CD4-positive, alpha-beta T cell treated with Interleukin-2 at 100 ng/mL for 4 hours (primary cell): Measurements from ENCODE around the gene FIGNL1.
A peak's percentile ranks its signal among the peaks of the same experiment; 100 is the strongest.
"Not testable (repeated sequence)": the region's sequence is repeated elsewhere in the genome, so short reads cannot be mapped to it uniquely, and the experiment has no call there.

Source experiments
- DNase-seq: peaks from one replicate; pipeline ENCODE4 v3.0.0-alpha.2; 2020; ENCODE audit warnings: low spot score

Gene FIGNL1

DNA sequence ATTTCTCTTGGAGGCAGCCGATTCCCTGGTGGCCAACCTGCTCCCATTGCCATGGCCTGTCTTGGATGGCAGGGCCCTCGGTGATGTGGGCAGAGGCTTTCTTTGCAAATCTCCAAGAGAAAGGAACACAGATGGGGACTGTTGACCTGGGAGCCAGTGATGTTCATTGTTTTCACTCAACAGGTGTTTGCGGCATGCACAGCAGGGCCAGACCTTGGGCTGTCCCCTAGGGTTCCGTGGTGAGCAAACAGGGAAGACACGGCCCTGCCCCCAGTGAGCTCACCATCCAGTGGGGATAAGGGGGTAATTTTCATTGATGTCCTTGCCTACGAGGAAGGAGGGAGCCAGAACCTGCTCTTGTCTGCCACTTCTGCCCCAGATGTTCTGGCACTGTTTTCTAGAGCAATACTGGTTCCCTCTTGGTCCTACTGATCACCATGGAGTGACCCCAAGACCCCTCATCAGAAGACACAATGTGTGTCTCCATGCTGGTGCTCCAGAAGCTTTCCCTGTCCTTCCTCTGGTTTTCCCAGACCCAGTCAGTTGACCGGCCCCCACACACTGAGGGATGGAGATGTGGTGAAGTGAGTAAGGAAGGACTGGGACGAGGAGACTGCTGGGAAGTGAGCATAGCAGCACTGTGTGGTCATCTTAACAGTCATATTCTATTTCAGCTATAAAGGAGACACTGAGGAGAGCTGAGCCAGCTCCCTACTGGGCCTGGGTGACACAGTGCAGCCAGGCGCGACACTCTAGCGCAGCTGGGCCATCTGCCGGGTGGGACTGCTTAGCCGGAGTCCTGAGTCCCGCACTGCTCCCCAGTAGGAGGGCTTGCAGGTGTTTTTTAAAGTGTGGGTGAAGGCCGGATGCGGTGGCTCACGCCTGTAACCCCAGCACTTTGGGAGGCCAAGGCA, 20.4 kb upstream of the FIGNL1 start:
- DNase-seq, result no peak

DNA sequence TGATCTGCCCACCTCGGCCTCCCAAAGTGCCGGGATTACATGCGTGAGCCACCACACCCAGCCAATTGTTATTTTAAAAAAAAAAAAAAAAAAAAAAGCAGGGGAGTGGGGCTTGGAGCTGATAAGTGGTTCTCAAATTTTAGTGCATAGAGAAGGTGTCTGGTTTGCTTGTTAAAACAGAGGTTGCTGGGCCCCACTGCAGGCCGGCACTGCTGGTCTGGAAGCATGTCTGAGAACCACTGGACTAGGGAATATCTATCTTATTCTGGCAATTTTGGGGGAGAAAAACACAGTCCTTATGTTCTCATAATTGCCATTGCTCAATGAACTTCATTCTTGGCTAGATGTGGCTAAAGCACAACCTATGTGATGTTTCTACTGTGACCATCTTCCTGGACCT, 19.0 kb upstream of the FIGNL1 start:
- DNase-seq, result no peak

DNA sequence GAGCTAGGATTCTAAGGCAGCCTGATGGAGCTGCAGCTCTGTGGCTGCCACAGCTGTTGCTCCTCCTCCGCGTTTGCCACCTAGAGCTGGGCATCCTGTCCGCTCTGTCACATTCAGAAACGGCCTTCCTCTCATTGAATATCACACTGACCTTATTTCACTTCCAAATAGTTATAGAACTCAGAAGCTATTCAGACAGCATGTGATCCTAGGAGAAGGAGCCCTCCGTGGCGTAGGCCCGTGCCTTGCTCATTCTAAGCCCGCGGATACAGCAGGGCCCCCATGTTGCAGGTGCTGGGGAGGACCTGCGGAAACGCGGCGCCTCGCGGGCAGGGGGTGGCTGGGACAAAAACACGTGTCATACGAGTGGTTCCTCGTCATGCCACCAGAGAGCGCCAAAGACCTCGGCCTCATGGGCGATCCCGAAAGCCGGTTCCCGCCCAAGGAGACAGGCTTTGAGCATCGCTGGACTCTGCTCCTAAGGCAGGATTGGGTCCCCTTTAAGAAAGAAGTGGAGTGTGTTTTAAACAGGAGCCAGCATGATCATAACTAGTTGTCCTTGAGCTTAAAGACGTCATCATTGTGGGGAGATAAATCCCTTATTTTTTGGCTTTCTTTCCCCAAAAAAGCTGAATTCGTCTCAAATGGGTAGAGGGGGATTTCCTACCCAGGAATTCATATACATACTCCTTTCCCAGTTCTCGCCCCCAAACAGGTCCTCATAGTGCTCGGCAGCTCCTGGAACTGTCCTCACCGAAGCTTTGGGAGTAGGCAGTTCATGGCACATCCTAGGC, 17.9 kb upstream of the FIGNL1 start:
- peak; percentile 76 for DNase-seq

DNA sequence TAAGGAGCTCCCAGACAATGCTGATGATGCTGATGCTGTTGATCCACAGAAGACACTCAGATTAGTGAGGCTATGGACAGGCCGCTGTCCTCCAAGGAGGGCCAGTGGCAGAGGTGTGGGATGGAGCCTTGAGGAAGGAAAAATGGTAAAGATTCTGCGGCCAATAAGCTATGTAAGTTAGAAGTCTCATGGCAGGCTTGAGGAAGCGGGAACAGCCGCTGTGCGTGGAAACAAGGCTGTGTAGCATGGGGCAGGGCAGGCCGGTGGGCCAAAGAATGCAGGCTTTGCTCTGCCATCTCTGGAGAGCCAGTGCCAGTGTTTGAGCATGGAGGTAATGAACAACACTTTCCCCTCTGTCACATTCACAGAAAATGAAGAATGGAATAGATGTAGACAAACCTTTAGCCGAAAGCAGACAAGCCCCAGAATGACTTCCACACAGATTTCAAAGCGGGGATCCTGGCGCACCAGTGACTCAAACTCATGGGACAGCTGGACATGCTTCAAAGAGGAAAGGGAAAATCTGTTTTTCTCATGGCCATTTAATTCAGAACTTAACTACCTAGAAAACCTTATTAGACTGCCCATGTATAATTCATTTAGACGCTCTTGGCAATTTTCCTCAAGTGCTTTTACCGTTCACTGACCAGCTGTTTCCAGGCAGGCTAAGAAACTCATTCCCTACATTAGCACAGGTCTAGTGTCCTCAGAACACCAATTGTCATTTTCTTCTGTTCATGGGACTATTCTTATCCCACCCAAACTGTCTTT, 16.9 kb upstream of the FIGNL1 start:
- DNase-seq, result no peak

DNA sequence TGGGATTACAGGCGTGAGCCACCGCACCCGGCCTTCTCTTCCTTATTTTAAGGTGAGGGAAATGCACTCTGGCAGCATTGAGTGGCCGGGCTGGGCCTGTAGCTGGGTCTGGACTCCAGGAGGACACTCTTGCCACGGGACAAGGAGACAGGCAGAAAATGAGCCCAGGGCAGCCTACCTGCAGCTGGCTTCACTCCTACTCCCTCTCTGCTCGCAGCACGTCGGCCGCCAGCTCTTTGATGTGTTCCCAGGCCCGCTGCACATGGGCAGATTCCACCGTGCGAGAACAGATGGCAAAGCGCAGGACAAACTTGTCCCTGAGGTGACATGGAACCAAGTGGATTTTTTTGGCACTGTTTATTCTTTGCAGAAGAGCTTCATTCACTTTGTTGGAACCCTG, 12.9 kb upstream of the FIGNL1 start:
- DNase-seq, result no peak

DNA sequence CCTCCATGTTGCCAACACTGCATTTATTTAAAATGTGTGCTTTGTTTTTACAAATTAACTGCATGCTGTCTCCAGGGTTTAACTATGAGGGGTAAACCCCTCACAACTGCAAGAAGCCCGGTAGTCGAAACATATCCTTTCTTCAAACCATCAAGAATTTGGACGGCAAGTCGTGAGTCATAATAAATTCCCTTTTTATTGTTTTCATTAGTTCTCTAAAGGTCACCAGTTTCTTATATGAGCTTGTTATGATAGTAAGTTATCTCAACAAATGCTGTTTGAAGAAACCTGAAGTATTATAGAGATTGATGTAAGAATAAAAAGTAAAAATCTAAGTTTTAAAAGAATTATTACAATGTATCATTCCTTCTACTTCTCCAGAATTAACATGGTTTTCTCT, 12.2 kb upstream of the FIGNL1 start:
- DNase-seq, result no peak

DNA sequence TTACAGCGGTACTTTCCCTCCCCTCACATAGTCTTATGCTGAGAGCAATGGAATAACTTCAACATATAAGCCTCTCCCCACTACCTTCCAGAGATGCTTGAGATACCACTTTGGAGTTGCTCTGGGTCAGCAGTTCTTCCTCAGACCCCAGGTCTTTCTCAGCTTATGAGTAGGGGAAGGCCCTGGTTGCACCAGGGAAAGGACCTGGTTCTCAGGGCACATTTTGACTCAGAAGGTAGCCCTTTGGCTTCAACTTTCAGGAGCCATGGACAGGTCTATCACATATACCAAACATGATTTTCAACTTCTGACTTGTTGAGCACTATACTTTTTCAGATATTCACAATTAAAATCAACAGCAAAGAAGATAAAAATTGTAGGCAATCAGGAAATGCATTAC, 11.5 kb upstream of the FIGNL1 start:
- DNase-seq, result no peak

DNA sequence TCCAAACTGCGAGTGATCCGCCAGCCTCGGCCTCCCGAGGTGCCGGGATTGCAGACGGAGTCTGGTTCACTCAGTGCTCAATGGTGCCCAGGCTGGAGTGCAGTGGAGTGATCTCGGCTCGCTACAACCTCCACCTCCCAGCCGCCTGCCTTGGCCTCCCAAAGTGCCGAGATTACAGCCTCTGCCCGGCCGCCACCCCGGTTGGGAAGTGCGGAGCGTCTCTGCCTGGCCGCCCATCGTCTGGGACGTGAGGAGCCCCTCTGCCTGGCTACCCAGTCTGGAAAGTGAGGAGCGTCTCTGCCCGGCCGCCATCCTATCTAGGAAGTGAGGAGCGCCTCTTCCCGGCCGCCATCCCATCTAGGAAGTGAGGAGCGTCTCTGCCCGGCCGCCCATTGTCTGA, 9.0 kb upstream of the FIGNL1 start:
- not testable (repeated sequence) for DNase-seq

DNA sequence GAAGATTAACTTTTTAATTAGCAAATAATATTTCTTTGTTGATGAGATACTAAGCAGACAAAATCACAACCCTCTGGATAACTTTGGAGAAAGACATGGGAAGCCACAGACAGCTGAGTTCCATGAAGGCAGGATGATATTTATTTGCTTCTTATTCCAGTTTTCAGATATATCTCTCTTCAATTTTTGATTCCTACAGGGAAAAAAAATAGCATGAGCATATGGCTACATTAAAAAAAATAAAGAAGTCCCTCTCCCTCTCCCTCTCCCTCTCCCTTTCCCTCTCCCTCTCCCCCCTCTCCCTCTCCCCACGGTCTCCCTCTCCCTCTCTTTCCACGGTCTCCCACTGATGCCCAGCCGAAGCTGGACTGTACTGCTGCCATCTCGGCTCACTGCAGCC, 8.5 kb upstream of the FIGNL1 start:
- not testable (repeated sequence) for DNase-seq

DNA sequence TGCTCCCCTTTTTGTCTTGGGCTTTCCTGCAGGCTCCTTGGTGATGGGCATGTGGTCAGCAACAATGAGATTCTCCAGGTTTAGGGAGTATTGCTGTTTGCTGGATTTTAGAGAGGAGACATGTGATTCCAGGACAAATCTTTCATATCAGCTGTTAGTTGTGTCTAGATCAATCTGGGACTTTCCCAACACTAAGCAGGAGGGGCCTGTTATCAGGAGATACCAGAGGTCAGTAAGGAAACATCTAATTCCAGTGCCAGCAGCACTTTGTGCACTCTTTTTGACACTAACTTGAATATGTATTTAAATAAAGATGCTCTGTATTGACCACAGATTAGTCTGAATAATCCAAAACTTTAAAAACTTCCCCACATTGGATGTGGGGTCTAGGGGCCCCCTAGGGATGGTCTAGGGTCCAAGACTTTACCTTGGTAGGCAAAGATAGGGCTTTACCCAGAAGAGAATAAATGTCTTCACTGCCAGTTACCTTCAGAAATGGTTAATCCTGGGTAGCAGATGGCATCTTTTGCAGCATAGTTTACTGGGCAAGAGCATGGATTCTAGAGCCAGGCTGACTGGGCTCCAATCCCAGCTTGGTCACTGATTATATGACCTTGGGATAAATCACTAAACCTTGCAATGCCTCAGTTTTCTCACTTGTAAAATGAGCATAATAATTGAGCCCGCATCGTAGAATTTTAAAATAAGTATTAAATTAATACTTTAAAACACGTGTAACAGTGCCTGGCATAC, 6.4 kb upstream of the FIGNL1 start:
- DNase-seq, result no peak

DNA sequence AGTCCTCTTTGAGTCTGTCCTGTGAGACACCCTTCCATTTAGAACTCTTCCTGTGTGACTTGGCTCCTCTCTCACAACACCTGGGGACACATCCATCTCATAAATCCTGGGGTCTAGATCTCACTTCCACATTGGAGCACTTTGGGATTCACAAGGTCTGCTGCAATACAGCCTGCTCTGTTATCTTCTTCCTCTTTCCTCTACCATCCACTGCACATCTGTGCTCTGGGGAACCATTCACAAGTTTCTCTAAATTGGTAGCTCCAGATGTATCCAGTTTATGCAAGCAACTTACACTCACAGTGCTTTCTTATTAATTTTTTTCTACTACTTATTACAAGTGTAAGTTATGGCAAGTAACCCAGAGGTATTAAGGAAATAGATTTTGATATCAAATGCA, 5.5 kb upstream of the FIGNL1 start:
- no peak for DNase-seq

DNA sequence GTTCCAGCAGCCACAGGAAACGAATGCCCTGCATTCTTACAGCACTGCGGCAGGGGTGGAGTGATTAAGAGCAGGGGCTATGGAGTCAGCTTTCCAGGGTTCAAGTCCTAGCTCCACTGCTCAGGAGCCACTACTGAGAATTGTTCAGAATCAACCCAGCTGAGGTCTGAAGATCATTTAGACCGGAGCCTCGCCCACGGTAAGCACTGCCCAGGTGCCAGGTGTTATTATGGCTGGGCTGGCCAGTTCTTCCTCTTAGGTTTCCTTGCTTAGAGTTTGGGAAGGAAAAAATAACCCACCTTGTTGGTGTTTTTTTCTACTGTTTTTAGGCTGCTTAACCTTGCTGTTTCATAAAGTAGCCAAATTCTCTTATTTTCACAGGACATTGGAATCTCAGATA, 4.8 kb upstream of the FIGNL1 start:
- DNase-seq, result no peak

DNA sequence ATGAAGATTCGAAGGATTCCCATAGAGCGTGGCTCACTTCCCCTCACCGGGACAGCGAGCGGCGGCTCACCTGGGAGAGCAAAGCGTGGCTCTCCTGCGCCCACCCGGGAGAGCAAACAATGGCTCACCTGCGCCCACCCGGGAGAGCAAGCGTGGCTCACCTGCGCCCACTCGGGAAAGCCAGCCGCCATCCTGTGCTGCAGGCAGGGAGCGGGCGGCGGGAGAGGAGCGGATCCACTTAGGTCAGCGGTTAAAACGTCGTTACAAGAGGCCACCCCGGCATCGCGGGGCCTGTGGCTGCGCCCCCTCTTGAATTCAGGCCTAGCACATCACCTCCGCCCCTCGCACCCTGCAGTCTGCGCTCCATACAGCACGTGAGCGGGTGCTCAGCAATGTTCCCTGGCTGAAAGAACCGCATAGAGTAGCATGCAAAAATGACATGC, 461 bp upstream of the FIGNL1 start:
- DNase-seq, result no peak

DNA sequence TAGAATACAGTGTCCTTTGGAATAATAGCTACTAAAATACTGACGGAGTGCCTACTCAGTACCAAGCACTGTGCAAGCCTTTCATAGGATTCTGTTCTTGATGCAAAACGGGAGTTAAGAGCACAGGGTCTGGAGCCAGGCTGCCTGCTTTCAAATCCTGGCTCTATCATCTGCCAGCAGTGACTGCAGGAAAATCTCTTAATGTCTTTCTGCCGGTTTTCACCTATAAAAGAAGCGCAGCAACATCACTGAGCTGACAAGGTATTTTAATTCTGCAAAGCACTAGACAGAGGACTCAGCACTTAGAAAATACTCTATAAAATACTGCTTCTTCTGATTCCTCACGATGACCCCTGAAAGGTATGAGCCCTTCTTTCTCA, 659 bp downstream of the FIGNL1 start:
- no peak for DNase-seq

DNA sequence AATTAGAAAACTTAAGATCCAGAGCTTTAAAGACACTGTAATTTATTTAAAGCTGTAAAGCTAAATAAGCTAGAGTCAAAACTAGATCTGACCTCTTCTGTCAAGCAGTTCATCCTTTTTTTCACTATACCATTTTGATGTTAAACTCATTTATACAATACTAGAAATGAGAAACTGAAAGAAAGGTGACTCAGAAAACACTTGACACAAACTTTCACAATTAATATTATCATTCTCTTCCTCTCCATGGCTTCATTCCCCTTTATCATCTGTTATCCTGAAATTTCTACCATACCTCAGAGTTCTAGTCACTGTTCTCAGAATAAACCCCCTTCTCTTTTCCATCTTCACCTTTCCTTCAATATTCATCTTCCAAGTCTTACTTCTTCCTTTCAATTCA, 1.3 kb downstream of the FIGNL1 start:
- DNase-seq, result no peak

DNA sequence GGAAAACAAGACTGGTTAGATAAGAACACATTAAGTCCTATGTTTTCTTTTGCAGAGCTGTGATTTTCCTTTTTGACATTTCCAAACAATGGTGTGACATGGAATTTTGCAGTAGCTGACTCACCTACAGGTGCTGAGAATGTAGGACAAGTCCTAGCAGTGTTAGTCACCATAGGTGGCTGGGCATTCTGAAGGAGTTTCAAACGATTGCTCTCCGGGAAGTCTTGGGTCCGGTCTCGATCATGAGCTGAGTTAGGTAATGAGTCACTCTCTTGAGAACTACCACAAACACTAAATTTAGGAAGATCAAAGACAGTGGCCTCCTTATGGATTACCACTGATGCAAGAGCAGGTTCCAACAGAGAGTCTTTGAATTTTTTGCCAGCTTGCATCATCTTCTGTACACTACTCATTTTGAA, 3.6 kb downstream of the FIGNL1 start:
- no peak for DNase-seq

DNA sequence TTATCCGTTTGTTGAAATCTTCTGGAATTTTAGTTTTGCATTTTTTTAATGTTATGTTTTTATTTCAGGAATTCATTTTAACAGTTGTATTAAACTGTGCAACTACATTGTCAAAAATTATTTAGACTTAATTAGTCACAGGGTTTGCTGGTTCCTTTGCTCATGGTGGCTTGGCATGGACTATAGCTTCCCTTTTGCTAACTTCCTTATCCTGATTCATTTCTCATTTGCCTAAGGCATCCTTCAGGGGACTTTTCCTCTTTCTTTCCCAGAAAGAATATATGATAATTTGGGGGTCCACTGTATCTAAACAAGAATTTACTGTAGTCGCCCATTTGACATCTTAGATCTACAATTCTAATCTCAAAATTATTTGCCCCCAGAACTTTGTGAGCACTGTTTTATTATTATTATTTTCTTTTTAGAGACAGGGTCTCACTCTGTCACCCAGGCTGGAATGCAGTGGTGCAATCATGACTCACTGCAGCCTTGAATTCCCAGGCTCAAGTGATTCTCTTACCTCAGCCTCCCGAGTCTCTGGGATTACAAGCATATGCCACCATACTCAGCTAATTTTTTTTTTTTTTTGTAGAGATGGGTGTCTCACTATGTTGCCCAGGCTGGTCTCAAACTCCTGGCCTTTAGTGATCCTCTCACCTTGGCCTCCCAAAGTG, 13.9 kb downstream of the FIGNL1 start:
- no peak for DNase-seq

DNA sequence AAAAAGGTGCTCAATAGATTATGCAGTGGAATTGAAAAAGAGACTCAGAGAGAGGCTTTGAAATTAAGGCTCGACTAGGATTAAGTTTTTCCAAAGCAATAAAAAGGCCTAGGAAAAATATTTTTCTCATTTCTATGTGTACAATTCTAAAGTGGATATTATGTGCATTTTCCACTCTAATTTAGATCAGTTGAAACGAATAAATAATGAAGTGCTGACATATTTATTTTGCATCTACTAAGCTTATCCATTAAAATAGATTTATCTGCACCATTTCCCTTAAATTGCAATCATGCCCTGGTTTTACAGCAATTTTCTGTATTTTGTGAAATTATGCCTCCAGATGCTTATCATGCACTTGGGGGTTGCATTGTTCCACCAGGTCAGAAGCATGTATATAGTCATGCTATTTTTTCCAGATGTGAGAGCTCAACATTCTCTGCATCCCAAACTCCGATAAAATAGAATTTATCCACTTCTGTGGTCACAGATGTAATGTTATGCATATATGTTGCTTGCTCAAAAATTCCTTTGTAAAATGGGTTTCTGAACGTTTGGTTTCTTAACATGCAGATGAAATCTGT, 18.3 kb downstream of the FIGNL1 start:
- no peak for DNase-seq

DNA sequence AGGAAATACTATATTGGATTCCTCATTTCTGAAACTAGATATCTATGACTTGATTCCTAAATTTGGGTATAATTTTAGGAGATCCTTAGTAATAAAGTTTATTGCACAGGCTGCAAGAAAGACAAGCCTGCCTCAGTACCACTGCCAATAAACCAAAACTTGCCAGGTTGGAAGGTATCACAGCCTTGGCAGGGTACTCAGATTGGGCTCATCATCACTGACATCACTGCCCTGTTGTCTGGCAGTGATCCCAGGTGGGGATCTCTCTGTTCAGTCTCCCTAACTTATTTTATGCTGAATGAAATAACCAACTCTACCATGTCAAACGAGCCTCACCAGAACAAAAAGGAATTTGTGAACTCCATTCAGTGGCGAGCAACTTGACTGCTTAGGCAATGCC, 18.8 kb downstream of the FIGNL1 start:
- no peak for DNase-seq

DNA sequence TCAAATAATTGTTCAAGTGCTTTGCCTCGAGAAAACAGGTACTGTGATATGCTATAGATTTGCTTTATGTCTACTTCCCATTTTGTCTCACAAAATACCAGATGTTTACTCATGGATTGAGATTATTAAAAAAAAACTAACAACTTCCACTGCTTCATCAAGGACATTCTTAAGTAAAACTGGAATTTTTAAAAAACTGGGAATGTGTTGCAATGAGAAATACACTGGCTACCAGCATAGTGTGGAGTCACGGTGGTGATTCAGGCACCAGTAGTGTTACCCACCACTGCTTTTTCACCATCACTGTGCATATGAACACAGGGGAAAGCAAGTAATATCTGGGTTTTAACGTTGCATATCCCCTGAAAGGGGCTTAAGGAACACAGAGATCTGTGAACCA, 21.2 kb downstream of the FIGNL1 start:
- DNase-seq, result no peak

DNA sequence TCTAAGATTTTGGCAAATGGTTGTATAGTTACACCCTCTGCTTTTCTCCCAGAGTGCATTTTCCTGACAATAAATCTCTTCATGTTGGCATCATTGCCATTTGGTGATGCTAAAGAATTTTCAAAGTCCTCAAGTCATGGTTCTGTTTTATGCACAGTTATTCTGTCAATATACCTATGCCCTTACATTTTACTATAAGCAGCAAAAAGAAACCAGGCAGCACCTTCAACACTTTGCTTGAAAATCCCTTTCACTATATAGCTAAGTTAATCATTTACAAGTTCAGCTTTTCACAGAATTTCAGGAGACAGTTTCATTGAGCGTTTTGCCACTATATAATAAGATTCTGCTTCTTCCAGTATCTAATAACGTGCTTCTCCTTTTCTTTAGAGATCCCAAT, 22.6 kb downstream of the FIGNL1 start:
- DNase-seq, result no peak
